Activated CD8-positive, alpha-beta T cell treated with anti-CD3 and anti-CD28 coated beads for 36 hours (primary cell): Measurements from ENCODE around the gene CXCR6. TPM values are rescaled to one million over a fixed set of nuclear protein-coding genes. Genes with fewer than 3 reads are reported as not detected.

Source experiments
- ATAC-seq: fragments of 200-7000 bp; cut with Tn5 transposase; one replicate; pipeline ENCODE4 v1.10.0; 2021; ENCODE audit warnings: mild to moderate bottlenecking, moderate library complexity
- CTCF ChIA-PET: fragments of 350-600 bp; sonication (Branson Sonifier 250); formaldehyde crosslinking; loops from one replicate; lab custom pipeline; 2021; ENCODE audit warnings: antibody characterized with exemption; lab: Charles Lee
- POLR2A ChIA-PET: fragments of 350-600 bp; sonication (Branson Sonifier 250); formaldehyde crosslinking; loops from one replicate; lab custom pipeline; 2021; ENCODE audit warnings: antibody characterized with exemption; lab: Charles Lee
- DNase-seq: peaks from one replicate; pipeline ENCODE4 v3.0.0-alpha.2; 2020
- H3K27ac Mint-ChIP-seq: one replicate; pipeline ENCODE4 v1.8.0; 2021; ENCODE audit warnings: mild to moderate bottlenecking, mixed read lengths
- H3K27me3 Mint-ChIP-seq: one replicate; pipeline ENCODE4 v1.8.0; 2021; ENCODE audit warnings: mixed read lengths
- H3K36me3 Mint-ChIP-seq: one replicate; pipeline ENCODE4 v1.8.0; 2021; ENCODE audit warnings: low read depth, mixed read lengths
- H3K4me1 Mint-ChIP-seq: one replicate; pipeline ENCODE4 v1.8.0; 2021; ENCODE audit warnings: low read depth, mixed read lengths
- H3K4me3 Mint-ChIP-seq: one replicate; pipeline ENCODE4 v1.8.0; 2021; ENCODE audit warnings: mild to moderate bottlenecking, moderate library complexity, mixed read lengths
- H3K9me3 Mint-ChIP-seq: one replicate; pipeline ENCODE4 v1.8.0; 2021; ENCODE audit warnings: mixed read lengths
- intact Hi-C: fragments of 100-400 bp; cut with micrococcal nuclease; formaldehyde crosslinking; loops from one replicate; pipeline ENCODE4 v1.10.0; 2022
- total RNA-seq, 2 experiments: library from RNA; stranded (reverse); gene quantifications; one replicate each; pipeline ENCODE4 v1.2.3, GENCODE V29; 2021
- TF ChIP-seq, protein P1 (sequence below): fragments of 200-600 bp; IDR thresholded peaks from one replicate; pipeline ENCODE4 v1.8.0; 2022; ENCODE audit warnings: antibody characterized with exemption, mild to moderate bottlenecking

CXCR6 gene
- total RNA-seq, 2 experiments from 2014 or later: 3.2 to 3.4 TPM

DNA sequence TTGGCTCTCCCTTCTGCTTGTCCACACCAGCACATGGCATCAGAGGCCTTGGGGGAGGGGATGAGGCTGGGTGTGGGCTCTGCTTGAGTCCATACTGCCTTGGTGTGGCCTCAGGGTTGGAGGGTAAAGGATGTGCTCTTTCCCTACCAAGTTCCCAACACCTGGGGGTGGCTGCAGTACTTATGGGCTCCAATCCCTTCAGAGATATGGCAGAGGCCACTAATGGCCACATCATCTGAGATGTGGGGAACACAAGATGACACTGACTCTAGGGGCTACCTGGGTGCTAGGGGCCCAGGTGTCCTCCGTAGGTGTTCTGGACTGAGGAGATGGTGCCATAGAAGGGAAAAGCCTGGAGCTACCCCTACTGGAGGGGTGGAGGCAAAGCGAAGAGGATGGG, 6.9 kb downstream of the CXCR6 start:
- Mint-ChIP-seq H3K27ac (peak overlapping the region; percentile 80), H3K4me3 (no peak overlapping the region), H3K9me3 (no peaks in the 10 kb centered on the region), H3K36me3 (peaks cover 91% of the 10 kb centered on the region), H3K27me3 (no peaks in the 10 kb centered on the region), H3K4me1 (peaks cover 61% of the 10 kb centered on the region)
- intact Hi-C loops: no loop called here
- no peak for ATAC-seq
- TF ChIP-seq, protein P1, sequence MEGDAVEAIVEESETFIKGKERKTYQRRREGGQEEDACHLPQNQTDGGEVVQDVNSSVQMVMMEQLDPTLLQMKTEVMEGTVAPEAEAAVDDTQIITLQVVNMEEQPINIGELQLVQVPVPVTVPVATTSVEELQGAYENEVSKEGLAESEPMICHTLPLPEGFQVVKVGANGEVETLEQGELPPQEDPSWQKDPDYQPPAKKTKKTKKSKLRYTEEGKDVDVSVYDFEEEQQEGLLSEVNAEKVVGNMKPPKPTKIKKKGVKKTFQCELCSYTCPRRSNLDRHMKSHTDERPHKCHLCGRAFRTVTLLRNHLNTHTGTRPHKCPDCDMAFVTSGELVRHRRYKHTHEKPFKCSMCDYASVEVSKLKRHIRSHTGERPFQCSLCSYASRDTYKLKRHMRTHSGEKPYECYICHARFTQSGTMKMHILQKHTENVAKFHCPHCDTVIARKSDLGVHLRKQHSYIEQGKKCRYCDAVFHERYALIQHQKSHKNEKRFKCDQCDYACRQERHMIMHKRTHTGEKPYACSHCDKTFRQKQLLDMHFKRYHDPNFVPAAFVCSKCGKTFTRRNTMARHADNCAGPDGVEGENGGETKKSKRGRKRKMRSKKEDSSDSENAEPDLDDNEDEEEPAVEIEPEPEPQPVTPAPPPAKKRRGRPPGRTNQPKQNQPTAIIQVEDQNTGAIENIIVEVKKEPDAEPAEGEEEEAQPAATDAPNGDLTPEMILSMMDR: no peak
- no peak for DNase-seq
- CTCF ChIA-PET: interaction anchor here (0.9 to 35.9 kb wide), 9 partner anchors 10 to 290 kb away, joined by 3 to 656 read pairs (median 5); no protein-coding TSS in a partner anchor
- POLR2A ChIA-PET: interaction anchor here (1.0 to 3.2 kb wide), 7 partner anchors 10 to 128 kb away, joined by 4 to 17 read pairs (median 5); partner anchors contain the start of gene FYCO1

DNA sequence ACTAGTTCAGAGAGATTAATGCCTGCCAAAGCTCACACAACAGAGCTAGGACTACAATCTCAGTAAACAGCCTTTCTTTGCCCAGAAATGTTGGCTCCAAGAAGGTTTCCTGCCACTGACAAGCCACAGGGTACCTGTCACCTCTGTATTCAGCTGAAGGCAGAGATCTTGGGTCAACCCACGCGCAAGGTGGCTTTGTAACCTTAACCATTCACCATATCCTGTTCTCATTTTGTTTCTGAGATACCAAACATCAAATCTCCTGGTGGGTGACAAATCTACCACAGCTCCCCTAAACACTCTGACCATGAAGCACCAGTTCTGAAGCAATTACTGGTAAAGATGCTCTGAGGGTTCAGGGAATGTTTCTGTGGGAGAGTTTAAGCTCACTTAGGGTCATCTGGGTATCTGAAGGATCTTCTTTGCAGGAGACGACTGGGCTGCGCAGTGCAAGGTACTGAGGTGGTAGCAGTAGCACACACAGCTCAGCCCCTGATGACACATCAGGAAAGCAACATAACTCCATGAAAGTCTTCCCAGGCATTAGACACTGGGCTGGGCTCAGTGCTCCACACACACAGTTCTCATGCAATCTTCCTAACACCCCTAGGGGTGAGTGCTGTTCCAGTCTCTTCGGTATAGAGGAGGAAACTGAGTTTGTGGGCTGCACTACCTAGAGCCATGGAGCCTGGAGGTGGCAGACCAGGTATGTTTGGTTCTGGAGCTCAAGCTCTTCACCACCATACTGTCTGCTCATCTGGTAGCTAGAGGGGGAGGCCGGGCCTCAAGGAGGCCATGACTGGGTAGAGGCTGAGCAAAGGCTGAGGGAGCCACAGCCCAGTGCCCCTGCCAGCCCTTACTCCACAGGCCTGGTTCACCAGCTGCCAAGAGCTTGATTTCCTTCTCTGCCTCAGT, 7.7 kb downstream of the CXCR6 start:
- TF ChIP-seq, protein P1: no peak
- Mint-ChIP-seq H3K4me1 (peaks cover 61% of the 10 kb centered on the region), H3K27me3 (no peaks in the 10 kb centered on the region), H3K36me3 (peaks cover 92% of the 10 kb centered on the region), H3K4me3 (no peak overlapping the region), H3K9me3 (no peaks in the 10 kb centered on the region), H3K27ac (peak overlapping the region; percentile 80)
- peak; percentile 79 for ATAC-seq
- intact Hi-C loops: no loop called here
- ChIA-PET CTCF (interaction anchor here (0.9 to 35.9 kb wide), 12 partner anchors 10 to 290 kb away, joined by 3 to 656 read pairs (median 4); no protein-coding TSS in a partner anchor), POLR2A (interaction anchor here (0.9 to 3.2 kb wide), 11 partner anchors 9 to 421 kb away, joined by 3 to 17 read pairs (median 4); partner anchors contain the start of gene FYCO1)
- peak; percentile 93 for DNase-seq

DNA sequence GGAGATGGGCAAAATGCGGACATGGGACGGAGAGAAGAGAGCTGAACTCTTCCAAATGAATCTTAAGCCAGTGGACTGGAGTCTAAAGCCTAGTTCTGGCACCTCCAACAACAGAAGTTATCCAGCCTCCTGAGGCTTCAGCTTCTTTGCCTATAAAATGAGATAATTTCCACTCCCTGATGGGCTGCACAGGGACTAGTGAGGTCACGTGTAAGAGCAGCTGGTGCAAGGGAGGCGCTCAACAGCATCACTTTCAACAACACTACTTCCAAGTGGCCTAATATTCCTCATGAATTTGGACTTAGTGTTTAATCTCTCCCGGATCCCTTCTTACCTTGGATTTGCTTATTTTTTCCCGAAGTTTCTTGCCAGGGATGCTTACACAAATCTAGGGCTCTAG, 8.7 kb downstream of the CXCR6 start:
- TF ChIP-seq, protein P1: no peak
- intact Hi-C loops: no loop called here

DNA sequence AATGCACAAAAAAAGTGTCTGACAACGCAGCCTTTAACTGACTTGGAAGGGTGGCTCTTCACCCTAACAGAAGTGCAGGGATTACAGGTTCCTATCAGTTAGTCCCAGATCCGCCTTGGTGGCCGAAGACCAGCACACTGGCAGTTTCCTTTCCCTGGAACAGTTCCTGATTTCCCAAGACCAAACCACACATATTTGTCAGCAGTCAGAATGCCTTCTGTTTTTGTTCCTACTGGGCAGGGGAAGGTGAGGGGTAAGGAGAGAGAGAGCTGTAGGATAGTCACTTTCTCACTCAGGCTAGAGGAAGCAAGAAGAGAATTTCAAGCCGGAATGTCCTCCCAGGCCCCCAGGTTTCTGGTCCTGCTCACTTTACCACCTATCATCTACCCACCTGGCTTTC, 9.2 kb downstream of the CXCR6 start:
- Mint-ChIP-seq H3K4me3 (no peak overlapping the region), H3K4me1 (peaks cover 52% of the 10 kb centered on the region), H3K9me3 (no peaks in the 10 kb centered on the region), H3K27me3 (no peaks in the 10 kb centered on the region), H3K36me3 (peaks cover 88% of the 10 kb centered on the region), H3K27ac (no peak overlapping the region)
- TF ChIP-seq, protein P1: no peak
- ATAC-seq: no peak
- CTCF ChIA-PET: interaction anchor here (0.9 to 35.9 kb wide), 4 partner anchors 9 to 130 kb away, joined by 3 to 656 read pairs (median 16); no protein-coding TSS in a partner anchor
- POLR2A ChIA-PET: interaction anchor here (1.1 to 3.2 kb wide), 4 partner anchors 9 to 60 kb away, joined by 3 to 17 read pairs (median 8); partner anchors contain the start of genes CXCR6 and FYCO1
- DNase-seq: no peak
- intact Hi-C loops: no loop called here

More for the DNA sequence above, 8.7 kb downstream of the CXCR6 start:
- H3K4me1 Mint-ChIP-seq: peaks cover 56% of the 10 kb centered on the region
- ChIA-PET POLR2A (interaction anchor here (1.1 to 3.2 kb wide), 4 partner anchors 11 to 61 kb away, joined by 3 to 17 read pairs (median 10); partner anchors contain the start of gene FYCO1), CTCF (interaction anchor here (0.9 to 35.9 kb wide), 6 partner anchors 9 to 131 kb away, joined by 3 to 656 read pairs (median 3); no protein-coding TSS in a partner anchor)
- H3K36me3 Mint-ChIP-seq: peaks cover 88% of the 10 kb centered on the region
- no peak for DNase-seq
- no peaks in the 10 kb centered on the region for H3K27me3 Mint-ChIP-seq
- H3K27ac Mint-ChIP-seq: no peak overlapping the region
- no peaks in the 10 kb centered on the region for H3K9me3 Mint-ChIP-seq
- no peak overlapping the region for H3K4me3 Mint-ChIP-seq
- no peak for ATAC-seq
